GDM1 (cell line): Measurements from ENCODE around the gene CHRNA1.

ENCODE experiments used
- DNase-seq: peaks from one replicate; lab custom pipeline; 2025; lab: John Stamatoyannopoulos, UW

The CHRNA1 gene

GRCh38 chr2:174781996-174782395, 17.7 kb upstream of the CHRNA1 start:
- DNase-seq: no peak

- no peak for DNase-seq
These were observed 17.0 kb upstream of the CHRNA1 start for GRCh38 chr2:174781298-174781697.

- no peak for DNase-seq
These were observed 16.6 kb upstream of the CHRNA1 start for GRCh38 chr2:174780856-174781255.

- DNase-seq: no peak
These were observed 16.0 kb upstream of the CHRNA1 start for GRCh38 chr2:174780191-174780840.

GRCh38 chr2:174779361-174779928, 15.2 kb upstream of the CHRNA1 start:
- DNase-seq: no peak

- DNase-seq: no peak
These were observed 14.1 kb upstream of the CHRNA1 start for GRCh38 chr2:174778085-174778981.

- DNase-seq: no peak
These were observed 13.2 kb upstream of the CHRNA1 start for GRCh38 chr2:174777347-174778084.

- DNase-seq: no peak
These were observed 12.4 kb upstream of the CHRNA1 start for GRCh38 chr2:174776675-174777074.

- DNase-seq: no peak
These were observed 12.0 kb upstream of the CHRNA1 start for GRCh38 chr2:174776223-174776622.

GRCh38 chr2:174775571-174775980, 11.3 kb upstream of the CHRNA1 start:
- no peak for DNase-seq

GRCh38 chr2:174774886-174775285, 10.6 kb upstream of the CHRNA1 start:
- no peak for DNase-seq

- DNase-seq: no peak
These were observed 8.9 kb upstream of the CHRNA1 start for GRCh38 chr2:174773215-174773614.

GRCh38 chr2:174772472-174772801, 8.2 kb upstream of the CHRNA1 start:
- no peak for DNase-seq

- DNase-seq: no peak
These were observed 7.6 kb upstream of the CHRNA1 start for GRCh38 chr2:174771631-174772471.

GRCh38 chr2:174771136-174771535, 6.9 kb upstream of the CHRNA1 start:
- no peak for DNase-seq

GRCh38 chr2:174768557-174768956, 4.3 kb upstream of the CHRNA1 start:
- DNase-seq: no peak

- no peak for DNase-seq
These were observed 2.0 kb upstream of the CHRNA1 start for GRCh38 chr2:174766271-174766670.

- no peak for DNase-seq
These were observed 1.3 kb upstream of the CHRNA1 start for GRCh38 chr2:174765576-174765975.

- DNase-seq: no peak
These were observed 492 bp downstream of the CHRNA1 start for GRCh38 chr2:174763780-174764179.

- DNase-seq: no peak
These were observed 1.8 kb downstream of the CHRNA1 start for GRCh38 chr2:174762464-174762863.

GRCh38 chr2:174761837-174762236, 2.4 kb downstream of the CHRNA1 start:
- DNase-seq: no peak
